Neural cell (in vitro differentiated cells): ENCODE results near the gene TAF8.

Experiments
- EP300 ChIP-seq: fragments of 450-650 bp; conservative IDR thresholded peaks from 2 replicates; pipeline ENCODE4 v1.6.1; 2014; ENCODE audit warnings: antibody characterized with exemption, mild to moderate bottlenecking, moderate library complexity; ENCODE audit not compliant: poor library complexity, severe bottlenecking
- EZH2 ChIP-seq: fragments of 200-600, 300-800 bp; shearing (Covaris generic), sonication (generic); IDR thresholded peaks from 2 replicates; pipeline ENCODE4 v1.6.1; 2014; ENCODE audit warnings: antibody characterized with exemption, low read length, borderline replicate concordance, mild to moderate bottlenecking; ENCODE audit not compliant: insufficient read depth, poor library complexity, severe bottlenecking
- MXI1 ChIP-seq: fragments of 450-650 bp; conservative IDR thresholded peaks from 2 replicates; pipeline ENCODE4 v1.6.1; 2014; ENCODE audit warnings: antibody characterized with exemption, mild to moderate bottlenecking; ENCODE audit not compliant: poor library complexity, severe bottlenecking
- POLR2AphosphoS5 ChIP-seq: IDR thresholded peaks from 2 replicates; pipeline ENCODE4 v1.6.1; 2012
- RAD21 ChIP-seq: fragments of 450-650 bp; conservative IDR thresholded peaks from 2 replicates; pipeline ENCODE4 v1.6.1; 2014; ENCODE audit warnings: antibody characterized with exemption, mild to moderate bottlenecking, moderate library complexity
- REST ChIP-seq: IDR thresholded peaks from 2 replicates; pipeline ENCODE4 v1.6.1; 2012; ENCODE audit warnings: borderline replicate concordance
- TAF1 ChIP-seq: IDR thresholded peaks from 2 replicates; pipeline ENCODE4 v1.6.1; 2012; ENCODE audit warnings: low read depth
- TF ChIP-seq, protein P1 (sequence below): fragments of 450-650 bp; IDR thresholded peaks from 2 replicates; pipeline ENCODE4 v1.5.1; 2014; ENCODE audit warnings: antibody characterized with exemption, mild to moderate bottlenecking, moderate library complexity; ENCODE audit not compliant: poor library complexity, severe bottlenecking

DNA sequence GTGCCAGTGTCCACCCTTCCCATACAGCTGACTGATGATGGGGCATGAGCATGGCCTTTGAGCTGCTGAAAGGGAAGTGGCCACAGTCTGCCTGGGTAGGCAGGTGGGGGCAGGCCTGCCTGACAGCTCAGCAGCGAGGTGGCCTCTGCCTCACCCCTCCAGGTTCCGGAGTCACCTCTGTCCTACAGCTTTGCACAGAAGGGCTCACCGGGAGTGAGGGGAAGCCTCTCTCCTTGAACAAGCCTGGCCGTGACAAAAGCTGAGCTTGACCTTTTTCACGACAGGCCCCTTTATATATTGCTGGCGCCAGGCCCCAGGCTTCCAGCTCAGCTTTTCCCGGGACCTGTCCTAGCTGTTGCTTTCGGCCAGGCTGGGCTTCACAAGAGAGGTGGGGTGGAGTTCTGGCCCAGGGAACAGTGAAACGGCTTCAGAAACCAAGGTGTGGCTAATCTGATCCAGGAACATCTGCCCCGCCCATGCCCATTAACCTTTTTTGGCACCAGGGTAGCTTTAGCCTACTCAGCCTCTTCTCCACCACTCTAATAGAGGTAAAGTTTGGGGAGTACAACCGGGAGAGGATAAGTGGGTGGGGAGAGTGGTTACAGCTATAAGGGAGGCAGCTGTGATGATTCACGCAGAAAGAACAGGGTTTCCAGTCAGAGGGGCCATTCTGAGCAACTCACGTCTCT is 49.2 kb downstream of the TAF8 start:
- TF ChIP-seq, protein P1, sequence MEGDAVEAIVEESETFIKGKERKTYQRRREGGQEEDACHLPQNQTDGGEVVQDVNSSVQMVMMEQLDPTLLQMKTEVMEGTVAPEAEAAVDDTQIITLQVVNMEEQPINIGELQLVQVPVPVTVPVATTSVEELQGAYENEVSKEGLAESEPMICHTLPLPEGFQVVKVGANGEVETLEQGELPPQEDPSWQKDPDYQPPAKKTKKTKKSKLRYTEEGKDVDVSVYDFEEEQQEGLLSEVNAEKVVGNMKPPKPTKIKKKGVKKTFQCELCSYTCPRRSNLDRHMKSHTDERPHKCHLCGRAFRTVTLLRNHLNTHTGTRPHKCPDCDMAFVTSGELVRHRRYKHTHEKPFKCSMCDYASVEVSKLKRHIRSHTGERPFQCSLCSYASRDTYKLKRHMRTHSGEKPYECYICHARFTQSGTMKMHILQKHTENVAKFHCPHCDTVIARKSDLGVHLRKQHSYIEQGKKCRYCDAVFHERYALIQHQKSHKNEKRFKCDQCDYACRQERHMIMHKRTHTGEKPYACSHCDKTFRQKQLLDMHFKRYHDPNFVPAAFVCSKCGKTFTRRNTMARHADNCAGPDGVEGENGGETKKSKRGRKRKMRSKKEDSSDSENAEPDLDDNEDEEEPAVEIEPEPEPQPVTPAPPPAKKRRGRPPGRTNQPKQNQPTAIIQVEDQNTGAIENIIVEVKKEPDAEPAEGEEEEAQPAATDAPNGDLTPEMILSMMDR, result no peak
- TF ChIP-seq EZH2 (no peak), RAD21 (no peak), POLR2AphosphoS5 (no peak), TAF1 (no peak), EP300 (no peak), MXI1 (no peak), REST (no peak)
